Stimulated activated CD4-positive, alpha-beta T cell treated with anti-CD3 and anti-CD28 coated beads, Interleukin-2, amount 100 ng/mL, for 24 hours (primary cell): ENCODE data around the gene RNF14.

ENCODE experiments used
- DNase-seq, 2 donors: peaks; one replicate each; pipeline ENCODE4 v3.0.0-alpha.2; 2020

The RNF14 gene

GRCh38 chr5:141949511-141949910 is 19.4 kb upstream of the RNF14 start:
- no peak for DNase-seq

GRCh38 chr5:141950207-141951005 is 18.5 kb upstream of the RNF14 start:
- DNase-seq, result no peak

- peak in 1 of 2 donors; percentile 34 for DNase-seq
These were observed 17.5 kb upstream of the RNF14 start for GRCh38 chr5:141951332-141951781.

GRCh38 chr5:141952020-141952419 is 16.9 kb upstream of the RNF14 start:
- no peak for DNase-seq

GRCh38 chr5:141954194-141954593 is 14.7 kb upstream of the RNF14 start:
- no peak for DNase-seq

GRCh38 chr5:141957367-141957996 is 11.4 kb upstream of the RNF14 start:
- DNase-seq, result no peak

GRCh38 chr5:141958113-141958512 is 10.8 kb upstream of the RNF14 start, which contains the start of gene PCDH12:
Gene PCDH12, minus strand, starts transcription at chr5:141958202. Its CDS starts 351 bp downstream, at chr5:141957851.
- peak in 1 of 2 donors; percentile 28 for DNase-seq

- no peak for DNase-seq
These were observed 10.2 kb upstream of the RNF14 start for GRCh38 chr5:141958546-141959172.

- peak in 1 of 2 donors; percentile 38 for DNase-seq
These were observed 8.9 kb upstream of the RNF14 start for GRCh38 chr5:141960018-141960417.

- peak; percentile 92 to 93 for DNase-seq
These were observed 8.2 kb upstream of the RNF14 start for GRCh38 chr5:141960449-141961323.

- no peak for DNase-seq
These were observed 7.4 kb upstream of the RNF14 start for GRCh38 chr5:141961466-141961865.

GRCh38 chr5:141963701-141964100 is 5.2 kb upstream of the RNF14 start:
- DNase-seq, result no peak

- DNase-seq, result no peak
These were observed 3.8 kb upstream of the RNF14 start for GRCh38 chr5:141965071-141965470.

- no peak for DNase-seq
These were observed 2.5 kb upstream of the RNF14 start for GRCh38 chr5:141966275-141966962.

GRCh38 chr5:141966963-141967333 is 2.0 kb upstream of the RNF14 start:
- DNase-seq, result no peak

- no peak for DNase-seq
These were observed 1.2 kb downstream of the RNF14 start for GRCh38 chr5:141969783-141970771.

GRCh38 chr5:141973871-141974595 is 5.1 kb downstream of the RNF14 start:
- no peak for DNase-seq

GRCh38 chr5:141976176-141976575 is 7.3 kb downstream of the RNF14 start:
- DNase-seq, result no peak

GRCh38 chr5:141978389-141978788 is 9.5 kb downstream of the RNF14 start:
- no peak for DNase-seq

GRCh38 chr5:141982626-141983025 is 13.7 kb downstream of the RNF14 start:
- no peak for DNase-seq
